ENCODE measurements around the gene NLRP6. TPM values are rescaled to one million over a fixed set of nuclear protein-coding genes. Genes with fewer than 3 reads are reported as not detected.
"Not testable (repeated sequence)": the region's sequence is repeated elsewhere in the genome, so short reads cannot be mapped to it uniquely, and the experiment has no call there.

Gene NLRP6
- total RNA-seq, 1 donor from 2014 or later, result not detected

DNA sequence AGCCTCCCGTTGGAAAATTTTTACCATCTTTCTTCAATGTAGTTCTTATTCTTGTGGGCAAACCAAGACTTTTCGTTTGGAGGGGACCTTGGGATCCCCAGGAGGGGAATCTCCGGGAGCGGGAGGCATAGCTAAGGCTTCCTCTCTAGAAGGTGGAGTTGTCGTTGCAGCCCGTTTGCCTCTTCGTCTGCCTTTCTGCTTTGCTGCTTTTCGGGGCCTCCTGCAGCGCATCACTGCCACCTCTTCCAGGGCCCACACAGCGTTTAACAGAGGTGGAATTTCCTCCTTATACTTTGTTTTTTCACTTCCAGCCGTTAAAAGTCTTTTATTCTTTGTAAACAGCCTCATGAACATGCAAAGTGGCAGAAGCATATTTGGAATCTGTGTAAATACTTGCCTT, 45.9 kb downstream of the NLRP6 start:
- Mint-ChIP-seq H3K4me1 (peaks cover 39% of the 10 kb centered on the region), H3K36me3 (ENCODE audit: low read depth) (no peaks in the 10 kb centered on the region), H3K27me3 (ENCODE audit: low read depth) (peaks cover 6% of the 10 kb centered on the region), H3K27ac (ENCODE audit: unreplicated experiment) (no peak overlapping the region), H3K4me3 (peak overlapping the region; percentile 24), H3K9me3 (no peaks in the 10 kb centered on the region)
- DNase-seq (ENCODE audit: low read depth, low spot score), result no peak
- TF ChIP-seq, protein P1, sequence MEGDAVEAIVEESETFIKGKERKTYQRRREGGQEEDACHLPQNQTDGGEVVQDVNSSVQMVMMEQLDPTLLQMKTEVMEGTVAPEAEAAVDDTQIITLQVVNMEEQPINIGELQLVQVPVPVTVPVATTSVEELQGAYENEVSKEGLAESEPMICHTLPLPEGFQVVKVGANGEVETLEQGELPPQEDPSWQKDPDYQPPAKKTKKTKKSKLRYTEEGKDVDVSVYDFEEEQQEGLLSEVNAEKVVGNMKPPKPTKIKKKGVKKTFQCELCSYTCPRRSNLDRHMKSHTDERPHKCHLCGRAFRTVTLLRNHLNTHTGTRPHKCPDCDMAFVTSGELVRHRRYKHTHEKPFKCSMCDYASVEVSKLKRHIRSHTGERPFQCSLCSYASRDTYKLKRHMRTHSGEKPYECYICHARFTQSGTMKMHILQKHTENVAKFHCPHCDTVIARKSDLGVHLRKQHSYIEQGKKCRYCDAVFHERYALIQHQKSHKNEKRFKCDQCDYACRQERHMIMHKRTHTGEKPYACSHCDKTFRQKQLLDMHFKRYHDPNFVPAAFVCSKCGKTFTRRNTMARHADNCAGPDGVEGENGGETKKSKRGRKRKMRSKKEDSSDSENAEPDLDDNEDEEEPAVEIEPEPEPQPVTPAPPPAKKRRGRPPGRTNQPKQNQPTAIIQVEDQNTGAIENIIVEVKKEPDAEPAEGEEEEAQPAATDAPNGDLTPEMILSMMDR (conservative IDR thresholded peaks at IDR 0.05), result no peak

DNA sequence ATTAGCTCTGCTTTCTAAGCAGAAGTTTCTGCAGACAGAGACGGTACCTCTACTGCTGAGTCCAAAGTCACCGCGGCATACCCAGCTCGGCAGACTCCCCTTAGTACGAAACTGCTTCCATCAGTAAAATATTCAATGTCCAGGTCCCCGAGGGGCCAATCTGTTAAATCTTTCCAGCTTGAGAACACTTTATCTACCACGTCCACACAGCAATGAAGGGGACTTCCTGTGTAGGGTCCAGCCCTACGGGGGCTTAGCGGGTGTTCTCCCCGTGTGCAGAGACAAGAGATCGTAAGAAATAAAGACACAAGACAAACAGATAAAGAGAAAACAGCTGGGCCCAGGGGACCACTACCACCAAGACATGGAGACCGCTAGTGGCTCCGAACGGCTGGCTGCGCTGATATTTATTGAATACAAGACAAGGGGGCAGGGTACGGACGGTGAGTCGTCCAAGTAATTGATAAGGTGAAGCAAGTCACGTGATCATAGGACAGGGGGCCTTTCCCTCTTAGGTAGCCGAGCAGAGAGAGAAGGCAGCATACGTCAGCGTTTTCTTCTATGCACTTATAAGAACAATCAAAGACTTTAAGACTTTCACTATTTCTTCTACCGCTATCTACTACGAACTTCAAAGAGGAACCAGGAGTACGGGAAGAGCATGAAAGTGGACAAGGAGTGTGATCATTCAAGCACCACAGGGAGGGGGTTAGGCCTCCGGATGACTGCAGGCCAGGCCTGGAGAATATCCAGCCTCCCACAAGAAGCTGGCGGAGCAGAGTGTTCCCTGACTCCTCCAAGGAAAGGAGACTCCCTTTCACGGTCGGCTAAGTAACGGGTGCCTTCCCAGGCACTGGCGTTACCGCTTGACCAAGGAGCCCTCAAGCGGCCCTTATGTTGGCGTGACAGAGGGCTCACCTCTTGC, 46.6 kb downstream of the NLRP6 start:
- H3K4me3 Mint-ChIP-seq, result peak overlapping the region; percentile 31
- DNase-seq (ENCODE audit: low read depth, low spot score); H3K27ac Mint-ChIP-seq (ENCODE audit: unreplicated experiment); H3K36me3 Mint-ChIP-seq (ENCODE audit: low read depth); H3K27me3 Mint-ChIP-seq (ENCODE audit: low read depth); H3K9me3 Mint-ChIP-seq: not testable (repeated sequence)
- peaks cover 40% of the 10 kb centered on the region for H3K4me1 Mint-ChIP-seq

DNA sequence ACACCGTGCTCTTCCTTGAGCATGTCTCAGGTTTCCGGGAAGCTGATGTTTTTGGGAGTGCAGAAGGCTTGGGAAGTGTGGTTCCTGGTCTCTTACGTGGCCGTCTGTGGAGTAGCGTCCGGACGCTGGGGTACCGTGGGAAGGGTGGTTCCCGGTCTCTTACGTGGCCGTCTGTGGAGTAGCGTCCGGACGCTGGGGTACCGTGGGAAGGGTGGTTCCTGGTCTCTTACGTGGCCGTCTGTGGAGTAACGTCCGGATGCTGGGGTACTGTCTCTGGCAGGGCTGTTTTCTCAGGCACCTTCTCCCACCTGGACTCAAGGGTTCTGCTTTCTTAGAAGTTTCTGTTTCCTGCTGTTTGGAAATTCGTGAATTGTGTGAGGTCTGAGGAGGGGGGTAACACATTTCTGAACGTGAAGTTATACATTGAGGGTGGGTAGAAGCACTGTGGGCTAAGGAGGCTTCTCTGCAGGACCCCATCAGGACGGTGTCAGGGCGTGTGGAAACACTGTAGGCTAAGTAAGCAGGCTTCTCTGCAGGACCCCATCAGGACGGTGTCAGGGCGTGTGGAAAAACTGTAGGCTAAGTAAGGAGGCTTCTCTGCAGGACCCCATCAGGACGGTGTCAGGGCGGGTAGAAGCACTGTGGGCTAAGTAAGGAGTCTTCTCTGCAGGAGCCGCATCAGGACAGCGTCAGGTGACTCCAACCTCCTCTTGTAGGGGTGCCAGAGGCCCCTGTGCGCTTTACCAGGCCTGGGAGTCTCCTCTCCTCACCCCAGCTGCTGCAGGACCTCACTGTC, 47.8 kb downstream of the NLRP6 start:
- no peaks in the 10 kb centered on the region for H3K27me3 Mint-ChIP-seq (ENCODE audit: low read depth)
- H3K36me3 Mint-ChIP-seq (ENCODE audit: low read depth), result no peaks in the 10 kb centered on the region
- H3K4me1 Mint-ChIP-seq, result peaks cover 35% of the 10 kb centered on the region
- H3K4me3 Mint-ChIP-seq, result peak overlapping the region; percentile 25
- peak overlapping the region; percentile 30 for H3K27ac Mint-ChIP-seq (ENCODE audit: unreplicated experiment)
- DNase-seq (ENCODE audit: low read depth, low spot score), result no peak
- no peaks in the 10 kb centered on the region for H3K9me3 Mint-ChIP-seq
- TF ChIP-seq, protein P1 (conservative IDR thresholded peaks at IDR 0.05), result no peak

DNA sequence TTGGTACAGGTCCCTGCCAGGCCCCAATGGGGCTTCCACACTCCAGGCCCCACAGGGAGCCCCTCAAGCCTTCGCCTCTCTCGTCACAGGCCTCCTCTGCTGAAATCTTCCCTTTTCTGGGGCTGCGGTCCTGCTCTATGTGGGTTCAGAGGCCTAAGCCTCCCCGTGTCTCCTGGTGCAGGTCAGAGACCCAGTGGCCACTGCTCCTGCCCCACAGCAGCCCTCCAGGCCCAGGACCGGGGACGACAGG, 48.3 kb downstream of the NLRP6 start:
- TF ChIP-seq, protein P1 (conservative IDR thresholded peaks at IDR 0.05), result no peak
- no peak for DNase-seq (ENCODE audit: low read depth, low spot score)
- Mint-ChIP-seq H3K27me3 (ENCODE audit: low read depth) (no peaks in the 10 kb centered on the region), H3K9me3 (no peaks in the 10 kb centered on the region), H3K4me1 (peaks cover 38% of the 10 kb centered on the region), H3K4me3 (no peak overlapping the region), H3K36me3 (ENCODE audit: low read depth) (no peaks in the 10 kb centered on the region), H3K27ac (ENCODE audit: unreplicated experiment) (peak overlapping the region; percentile 50)

DNA sequence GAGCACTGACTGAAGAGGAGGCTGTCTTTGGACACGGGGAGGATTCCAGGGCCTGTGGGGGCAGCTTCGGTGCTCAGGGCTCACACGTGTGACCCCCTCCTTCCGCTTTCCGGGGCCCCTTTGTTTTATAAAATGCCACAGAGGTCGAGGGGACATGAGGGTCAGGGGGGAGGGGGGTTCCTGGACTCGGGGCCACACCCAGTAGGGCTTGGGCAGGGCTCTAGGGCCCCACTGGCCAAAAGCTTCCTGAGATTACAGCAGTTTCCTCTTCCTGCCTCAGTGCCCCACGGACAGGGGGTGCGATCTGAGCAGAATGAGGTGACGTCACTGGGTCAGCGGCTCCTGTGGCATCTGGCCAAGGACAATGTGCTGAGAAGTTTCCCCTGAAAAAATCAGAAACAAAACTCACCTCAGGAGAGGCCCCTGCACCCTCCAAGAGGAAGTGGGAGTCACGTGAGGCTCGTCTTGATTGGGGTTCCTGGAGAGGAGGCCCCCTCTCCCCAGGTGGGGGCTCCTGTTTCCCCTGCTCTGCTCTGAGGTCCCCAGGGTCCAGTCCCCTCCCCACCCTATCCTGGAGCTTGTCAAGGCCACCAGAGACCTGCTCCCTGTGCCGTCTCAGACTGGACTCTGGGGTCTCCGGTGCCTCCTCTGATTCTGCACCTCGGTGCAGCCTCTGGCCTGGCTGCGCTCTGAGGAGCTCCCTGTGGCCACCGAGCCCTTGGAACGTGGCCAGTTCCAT, 48.8 kb downstream of the NLRP6 start:
- Mint-ChIP-seq H3K36me3 (ENCODE audit: low read depth) (no peaks in the 10 kb centered on the region), H3K4me1 (peaks cover 38% of the 10 kb centered on the region), H3K9me3 (no peaks in the 10 kb centered on the region), H3K27ac (ENCODE audit: unreplicated experiment) (peak overlapping the region; percentile 67), H3K27me3 (ENCODE audit: low read depth) (no peaks in the 10 kb centered on the region), H3K4me3 (no peak overlapping the region)
- DNase-seq (ENCODE audit: low read depth, low spot score), result no peak
- TF ChIP-seq, protein P1 (conservative IDR thresholded peaks at IDR 0.05), result no peak
